Stimulated activated CD4-positive, alpha-beta T cell treated with anti-CD3 and anti-CD28 coated beads, Interleukin-12 subunit alpha, Interleukin-12 subunit beta, amount 100 ng/mL, for 4 hours (primary cell): ENCODE data around the gene CSRNP3.

Experiments
- DNase-seq: peaks from one replicate; pipeline ENCODE4 v3.0.0-alpha.2; 2020

Gene CSRNP3

DNA sequence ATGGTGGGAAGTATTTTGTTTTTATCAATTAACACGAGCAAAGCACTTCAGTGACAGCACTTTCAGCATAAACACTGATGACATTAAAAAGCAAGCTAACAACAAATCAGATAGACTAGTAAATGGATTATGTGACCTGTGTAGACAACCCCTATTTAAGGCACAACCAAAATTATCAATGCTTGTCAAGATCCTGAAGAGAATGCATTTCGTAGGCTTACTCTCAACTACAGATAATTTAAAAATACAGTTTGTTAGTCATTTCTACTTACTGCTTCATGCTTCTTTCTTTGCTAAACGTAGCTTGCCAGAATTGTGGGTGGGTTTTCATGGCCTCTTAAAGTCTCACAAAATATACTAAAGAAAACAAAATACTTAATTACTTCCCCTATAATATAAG lies 3.4 kb downstream of the CSRNP3 start:
- no peak for DNase-seq

DNA sequence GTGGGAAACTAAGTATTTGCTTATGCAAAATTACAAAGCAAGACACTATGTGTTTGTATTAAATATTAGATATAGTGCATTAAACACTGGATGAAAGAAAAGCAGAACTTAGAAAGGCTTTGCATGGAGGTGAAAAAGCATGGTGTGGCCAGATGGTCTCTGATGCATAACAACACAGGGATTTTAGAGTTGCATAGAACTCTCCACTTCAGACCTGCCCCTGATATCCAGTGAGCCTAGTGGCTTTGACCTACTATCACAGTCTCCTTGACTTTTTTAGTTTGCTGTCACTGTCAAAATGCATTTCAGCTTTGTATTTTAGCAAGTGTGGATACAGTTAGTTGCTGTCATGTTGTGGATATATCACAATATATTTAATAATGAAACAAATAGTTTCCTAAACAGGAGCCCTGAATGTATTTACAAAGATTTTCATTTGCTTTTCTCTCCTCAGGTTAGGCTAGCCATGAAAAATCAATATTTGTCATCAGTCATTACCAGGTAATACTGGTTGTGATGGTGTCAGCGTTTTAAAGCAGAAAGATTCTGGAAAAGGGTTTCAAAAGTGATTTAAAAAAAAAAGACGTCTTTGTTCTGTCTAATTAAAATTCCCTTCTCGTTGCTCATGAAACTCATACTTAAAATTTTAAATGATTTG lies 5.2 kb downstream of the CSRNP3 start:
- no peak for DNase-seq

DNA sequence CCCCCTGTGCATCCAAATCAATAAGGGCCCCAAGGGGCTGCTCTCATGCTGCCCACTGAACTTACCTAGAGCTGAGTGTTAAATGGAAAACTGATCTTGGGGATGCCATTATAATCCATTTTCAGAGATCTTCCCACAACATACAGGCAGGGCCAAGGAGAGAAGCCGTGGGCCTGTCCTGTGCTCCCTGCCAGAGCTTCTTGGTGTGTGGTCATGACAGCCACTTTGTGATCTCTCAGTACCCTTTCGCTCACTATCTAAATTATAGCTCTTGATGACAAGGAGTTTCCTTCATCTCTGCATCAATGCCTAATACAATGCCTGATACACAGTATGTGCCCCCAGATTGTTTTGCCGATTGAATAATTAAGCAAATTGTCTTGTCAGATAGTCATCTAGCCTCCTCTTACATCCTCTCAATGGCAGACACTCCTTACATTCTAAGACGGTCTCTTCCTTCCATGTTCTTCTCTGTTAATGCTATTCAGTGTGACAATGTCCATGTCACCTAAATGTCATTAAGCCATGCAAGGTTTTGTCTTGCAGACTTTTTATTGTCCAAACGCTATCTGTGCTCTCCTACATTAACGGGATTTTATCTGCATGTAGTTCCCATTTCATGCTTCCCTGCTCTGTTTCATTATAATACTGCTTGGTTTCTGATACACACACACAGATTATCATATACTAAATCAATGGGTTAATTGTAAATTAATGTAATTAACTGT lies 5.9 kb downstream of the CSRNP3 start:
- DNase-seq, result no peak

DNA sequence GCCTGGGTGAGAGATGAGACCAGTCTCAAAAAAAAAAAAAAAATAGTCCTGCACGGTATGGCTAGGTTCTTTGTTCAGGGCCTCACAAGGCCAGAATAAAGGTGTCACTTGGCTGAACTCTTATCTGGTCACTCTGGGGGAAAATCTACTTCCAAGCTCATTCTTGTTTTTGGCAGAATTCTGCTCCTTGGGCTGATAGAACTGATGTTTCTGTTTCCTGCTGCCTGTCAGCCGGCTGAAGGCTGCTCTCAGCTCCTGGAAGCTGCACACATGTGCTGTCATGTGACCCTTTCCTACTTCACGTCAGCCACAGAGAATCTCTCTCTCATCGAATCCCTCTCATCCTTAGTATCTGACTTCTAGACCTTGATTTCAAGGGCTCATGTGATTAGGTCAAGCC lies 10.4 kb downstream of the CSRNP3 start:
- DNase-seq, result no peak

DNA sequence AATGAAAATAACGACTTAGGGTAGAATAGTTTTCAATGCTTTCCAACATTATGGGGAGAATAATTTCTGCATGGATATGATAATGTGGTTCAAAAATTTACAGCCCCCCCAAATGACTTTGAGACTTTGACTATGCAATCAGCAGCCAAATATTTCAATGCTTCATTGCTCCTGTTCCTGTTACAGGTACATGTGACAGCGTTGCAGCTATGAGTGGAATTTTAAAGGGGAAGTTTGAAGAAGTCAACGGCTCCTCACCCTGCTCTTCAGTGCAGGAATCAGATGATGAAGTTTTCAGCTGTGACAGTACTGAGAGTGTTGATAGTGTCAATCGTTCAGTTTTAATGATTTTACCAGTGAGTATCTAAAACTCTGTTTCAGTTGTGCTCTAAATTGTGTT lies 25.1 kb downstream of the CSRNP3 start:
- no peak for DNase-seq

DNA sequence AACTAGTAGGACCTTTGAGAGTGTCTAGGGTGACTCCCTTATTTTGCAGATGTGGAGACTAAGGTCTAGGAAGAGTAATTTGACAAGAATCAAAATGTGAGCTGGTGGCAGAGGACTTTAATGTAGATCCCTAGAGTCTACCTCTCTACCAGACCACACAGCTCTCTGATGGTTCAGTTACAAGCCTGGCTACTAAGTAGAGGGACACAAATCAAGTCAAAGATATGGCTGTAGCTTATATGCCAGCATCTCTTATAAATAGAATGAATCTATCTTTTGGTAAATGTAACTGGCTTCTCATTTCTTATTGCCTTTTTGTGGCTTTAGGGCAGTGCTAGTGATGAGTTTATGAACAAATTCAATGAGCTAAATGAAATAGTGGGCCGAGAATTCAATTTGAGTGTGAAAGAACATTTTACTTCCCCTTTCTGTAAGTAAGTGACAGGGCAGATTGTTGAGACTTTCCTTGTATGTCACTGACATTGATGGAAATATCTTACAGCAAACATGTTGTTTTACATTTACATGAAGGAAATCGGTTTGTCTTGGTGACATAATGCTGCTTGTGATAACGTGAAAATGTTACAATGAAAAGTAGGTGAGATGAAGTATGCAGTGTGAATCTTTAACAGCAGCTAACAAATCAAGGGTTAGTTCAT lies 28.3 kb downstream of the CSRNP3 start:
- no peak for DNase-seq

DNA sequence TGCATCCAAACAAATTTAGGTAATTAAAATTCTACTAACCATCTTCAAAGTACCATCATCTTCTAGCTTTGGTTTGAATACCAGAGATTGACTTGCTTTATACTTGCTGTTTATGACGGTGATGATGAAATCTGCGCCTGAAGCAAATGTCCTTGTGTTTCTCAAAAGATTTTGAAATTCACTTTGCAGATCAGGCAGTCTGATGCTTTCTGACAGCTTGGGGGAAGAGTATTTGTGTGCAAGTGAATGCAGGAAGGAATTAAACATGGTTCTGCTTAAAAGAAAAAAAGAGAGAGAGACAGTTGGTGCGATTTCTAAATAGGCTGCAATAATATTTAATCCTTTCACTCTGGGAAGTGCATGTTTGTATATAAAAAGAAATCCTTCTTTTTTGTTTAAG lies 29.6 kb downstream of the CSRNP3 start:
- no peak for DNase-seq

DNA sequence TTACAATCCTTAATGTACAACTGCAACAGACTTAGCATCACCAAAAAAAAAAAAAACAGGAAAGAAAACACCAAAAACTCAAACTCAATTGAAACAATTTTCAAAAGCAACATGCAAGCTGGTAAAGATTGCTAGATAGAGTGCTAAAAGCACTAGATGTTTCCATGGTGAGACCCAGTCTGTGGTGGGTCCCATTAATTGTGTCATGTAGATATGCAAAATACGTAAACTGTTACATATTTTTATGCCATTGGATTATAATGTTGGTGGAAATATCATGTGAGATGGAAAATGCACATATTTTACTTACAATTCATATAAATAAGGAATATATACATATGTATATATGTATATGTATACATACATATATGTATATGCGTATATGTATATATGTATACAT lies 30.5 kb downstream of the CSRNP3 start:
- DNase-seq, result no peak

DNA sequence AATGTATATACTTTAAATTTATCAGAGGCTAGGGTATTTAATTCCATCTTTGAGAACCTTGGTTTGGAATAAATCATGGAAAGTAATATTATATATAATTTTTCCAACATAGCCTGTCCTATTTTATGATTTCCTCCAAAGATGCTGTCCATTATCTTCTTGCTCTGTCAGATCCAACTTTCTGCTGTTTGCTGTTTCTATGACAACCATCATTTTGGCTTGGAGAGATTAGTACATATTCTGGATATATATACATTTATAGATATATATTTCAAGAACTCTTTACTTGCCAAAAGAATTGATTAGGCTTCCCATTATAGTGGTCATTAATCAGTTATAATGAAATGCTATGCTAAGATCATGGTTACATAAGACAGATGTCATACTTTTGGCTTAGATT lies 31.3 kb downstream of the CSRNP3 start:
- no peak for DNase-seq

DNA sequence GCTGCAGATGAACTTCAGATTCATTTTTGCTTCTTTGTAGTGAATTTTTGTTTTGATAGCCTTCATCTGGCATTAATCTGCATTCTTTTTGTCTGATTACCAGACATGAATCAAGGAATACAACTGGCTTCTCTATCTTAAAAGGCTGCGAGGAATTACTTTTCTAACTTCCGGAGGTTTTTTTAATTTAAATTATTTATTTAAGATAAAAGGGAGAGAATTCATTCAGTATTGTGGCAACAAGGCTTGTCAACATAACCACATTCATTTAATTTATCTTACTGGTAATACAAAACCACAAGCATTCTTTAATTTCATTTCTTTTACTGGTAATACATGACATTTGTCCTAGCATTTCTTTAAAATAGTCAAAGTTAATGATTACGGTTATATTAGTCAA lies 36.0 kb downstream of the CSRNP3 start:
- DNase-seq, result no peak

DNA sequence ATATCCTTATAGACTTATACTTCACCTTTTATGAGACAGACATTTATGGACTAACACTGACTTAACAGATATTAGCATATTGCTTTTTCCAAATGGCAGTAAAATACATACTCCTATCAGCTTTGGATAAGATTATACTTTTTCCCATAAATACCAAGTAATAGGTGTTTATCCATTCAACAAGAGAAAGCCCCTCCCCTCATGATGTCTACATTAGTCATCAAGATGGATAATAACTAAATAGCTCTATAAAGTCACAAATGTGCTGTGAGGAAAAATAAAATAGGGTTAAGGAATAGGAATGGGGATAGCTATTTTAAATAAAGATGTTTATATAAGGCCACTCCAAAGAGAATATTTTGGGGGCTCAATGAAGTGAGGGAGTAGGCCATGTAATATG lies 39.4 kb downstream of the CSRNP3 start:
- DNase-seq, result no peak

DNA sequence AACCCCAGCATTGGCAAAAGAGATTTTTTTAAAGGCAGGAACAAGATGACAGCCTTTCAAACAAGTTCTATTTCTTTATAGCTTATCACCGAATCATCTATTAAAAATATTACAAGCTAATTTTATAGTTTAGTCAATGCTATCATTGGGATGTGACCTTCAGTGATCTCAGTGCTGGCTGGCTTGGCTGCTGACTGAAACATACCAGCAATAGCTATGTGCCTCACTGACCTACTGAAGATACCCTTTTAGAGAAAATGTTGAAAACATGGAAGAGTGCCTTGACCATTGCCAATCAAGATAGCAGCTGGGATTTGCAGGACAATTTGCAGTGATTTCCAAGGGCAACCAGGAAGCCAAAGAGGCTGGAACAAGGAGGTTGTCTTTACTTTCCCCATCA lies 44.0 kb downstream of the CSRNP3 start:
- DNase-seq, result no peak

DNA sequence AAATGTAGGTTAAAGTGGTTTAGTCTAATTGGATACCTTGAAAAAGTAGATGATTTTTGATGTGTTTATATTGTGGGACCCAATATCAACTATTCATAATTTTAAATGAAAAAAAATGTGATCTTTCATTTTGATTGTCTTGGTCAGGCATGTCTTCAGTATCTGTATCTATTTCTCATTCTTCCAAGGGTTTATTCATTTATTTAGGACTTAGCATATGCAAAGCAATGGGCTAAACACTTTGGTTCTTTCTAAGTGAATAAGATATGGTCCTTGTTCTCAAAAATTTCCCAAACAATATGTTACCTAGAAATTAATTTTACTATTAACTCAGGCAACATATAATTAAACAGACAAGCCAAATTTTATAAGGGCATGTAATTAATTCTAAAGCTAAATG lies 49.1 kb downstream of the CSRNP3 start:
- no peak for DNase-seq

DNA sequence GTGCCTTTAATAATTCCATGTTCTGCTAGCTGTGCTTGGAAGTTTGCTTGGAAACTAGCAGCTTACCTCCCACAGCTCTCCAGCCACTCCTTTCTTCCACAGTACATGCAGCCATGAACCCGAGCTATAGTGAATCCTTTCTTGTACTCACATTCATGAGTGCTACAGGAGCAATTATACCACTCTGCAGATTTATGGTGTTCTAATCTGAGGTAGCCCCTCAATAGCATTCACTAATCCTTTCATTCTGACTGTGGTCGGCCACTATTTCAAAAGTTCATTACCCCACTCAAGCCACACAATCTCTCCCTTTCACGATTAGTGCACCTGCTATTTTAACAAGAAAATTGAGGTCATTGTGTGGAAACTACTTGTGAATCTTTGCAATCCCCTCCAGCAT lies 53.2 kb downstream of the CSRNP3 start:
- no peak for DNase-seq

DNA sequence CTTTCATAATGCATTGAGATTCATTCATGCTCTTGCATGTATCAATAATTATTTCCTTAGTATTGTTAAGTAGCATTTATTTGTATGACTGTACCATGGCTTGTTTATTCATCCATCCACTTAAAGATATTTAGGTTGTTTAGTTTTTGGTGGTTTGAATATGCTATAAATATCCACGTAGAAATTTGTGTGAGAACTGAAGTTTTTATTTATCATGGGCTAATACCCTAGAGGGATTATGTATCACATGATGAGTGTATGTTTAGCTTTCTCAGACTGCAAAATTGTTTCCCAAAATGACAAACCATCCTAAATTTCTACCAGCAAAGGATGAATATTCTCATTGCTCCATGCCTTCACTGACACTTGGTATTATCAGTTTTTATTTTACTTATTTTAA lies 55.2 kb downstream of the CSRNP3 start:
- no peak for DNase-seq

DNA sequence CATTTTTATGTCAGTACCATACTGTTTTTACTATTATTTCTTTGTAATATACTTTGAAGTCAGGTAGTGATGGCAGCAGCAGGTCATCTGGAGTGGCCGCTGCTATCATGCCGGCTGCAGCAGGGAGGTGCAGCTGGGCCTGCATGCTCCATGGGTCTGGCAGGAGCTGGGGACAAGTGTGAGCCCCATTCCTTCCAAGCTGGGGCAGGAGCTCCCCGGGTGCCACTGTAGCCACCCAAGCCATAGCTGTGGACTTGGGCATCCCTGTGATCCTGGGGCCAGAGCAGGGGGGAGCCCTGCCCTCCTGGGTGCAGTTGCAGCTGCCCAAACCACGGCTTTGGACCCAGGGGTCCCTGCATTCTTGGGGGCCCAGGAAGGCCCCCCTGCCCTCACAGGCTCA lies 59.2 kb downstream of the CSRNP3 start:
- no peak for DNase-seq

DNA sequence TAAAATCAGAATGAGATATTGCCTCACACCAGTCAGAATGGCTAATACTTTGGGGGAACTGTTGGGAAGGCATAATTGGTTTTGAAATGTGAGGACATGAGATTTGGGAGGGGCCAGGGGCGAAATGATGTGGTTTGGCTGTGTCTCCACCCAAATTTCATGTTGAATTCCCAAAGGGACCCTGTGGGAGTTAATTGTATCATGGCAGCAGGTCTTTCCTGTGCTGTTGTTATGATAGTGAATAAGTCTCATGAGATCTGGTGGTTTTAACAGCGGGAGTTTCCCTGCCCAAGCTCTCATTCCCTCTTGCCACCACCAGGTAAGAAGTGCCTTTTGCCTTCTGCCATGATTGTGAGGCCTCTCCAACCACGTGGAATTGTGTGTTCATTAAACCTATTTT lies 59.6 kb downstream of the CSRNP3 start:
- DNase-seq, result no peak

DNA sequence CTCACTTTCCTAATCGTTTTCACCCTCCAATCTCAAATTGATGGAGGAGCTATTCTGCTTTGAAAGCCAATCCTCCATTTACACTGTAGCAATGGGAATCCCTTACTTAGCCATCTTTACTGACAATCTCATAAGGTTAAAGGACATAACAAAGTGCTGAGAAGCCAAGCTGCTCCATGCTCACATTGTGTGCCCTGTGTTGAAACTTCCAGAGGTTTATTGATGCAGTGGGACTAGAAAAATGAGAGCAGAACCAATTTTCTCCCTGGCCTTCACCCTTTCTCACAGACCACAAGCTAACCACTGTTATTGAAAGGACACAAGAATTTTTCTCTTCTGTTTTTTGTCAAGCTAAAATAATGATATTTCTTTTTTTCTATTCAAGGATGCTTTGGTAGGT lies 63.8 kb downstream of the CSRNP3 start:
- DNase-seq, result no peak

DNA sequence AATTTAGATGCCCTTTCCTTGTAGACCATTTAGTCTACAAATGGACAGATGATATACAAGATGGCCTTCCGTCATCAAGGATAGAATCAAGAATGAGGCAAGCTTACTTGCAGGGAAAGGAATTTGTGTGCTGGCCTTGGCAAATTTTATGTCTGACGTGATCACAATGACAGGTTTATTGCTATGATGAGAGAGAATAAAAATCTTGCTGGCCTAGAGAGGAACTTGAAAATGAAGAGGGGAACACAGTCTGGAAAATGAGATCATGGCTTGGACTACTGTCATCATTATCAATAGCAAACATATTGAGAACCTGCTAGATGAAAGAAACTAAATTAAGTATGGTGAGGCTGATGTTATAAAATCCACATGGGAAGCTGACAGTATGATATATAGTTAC lies 66.0 kb downstream of the CSRNP3 start:
- DNase-seq, result no peak

DNA sequence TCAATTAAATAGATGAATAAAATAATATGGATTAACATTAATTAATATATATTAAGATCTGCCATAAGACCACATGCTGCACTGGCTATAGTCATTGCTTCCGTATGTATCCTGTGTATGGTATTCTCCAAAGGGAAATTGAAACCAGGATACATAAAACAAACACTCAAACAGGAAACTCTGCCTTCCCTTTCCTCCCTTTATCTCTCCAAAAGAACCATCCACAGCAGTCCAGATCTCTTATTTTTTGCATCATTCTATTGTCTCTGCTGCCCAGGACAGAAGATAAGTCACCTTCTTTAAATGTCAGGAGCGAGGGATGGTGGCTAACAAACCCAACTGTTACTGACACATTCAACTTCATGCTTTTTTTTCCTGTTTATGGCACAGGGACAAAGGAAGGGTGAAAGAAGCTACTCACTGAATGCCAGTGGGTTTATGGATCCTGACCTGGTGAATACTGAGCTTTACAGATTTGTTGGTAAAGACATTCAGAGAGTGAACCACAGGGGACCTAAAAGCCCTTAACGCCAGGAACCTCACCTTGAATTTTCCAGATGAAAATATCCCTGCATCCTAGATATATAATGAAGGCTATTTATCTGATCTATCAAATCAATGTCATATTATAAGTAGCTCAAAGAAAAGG lies 67.5 kb downstream of the CSRNP3 start:
- no peak for DNase-seq

DNA sequence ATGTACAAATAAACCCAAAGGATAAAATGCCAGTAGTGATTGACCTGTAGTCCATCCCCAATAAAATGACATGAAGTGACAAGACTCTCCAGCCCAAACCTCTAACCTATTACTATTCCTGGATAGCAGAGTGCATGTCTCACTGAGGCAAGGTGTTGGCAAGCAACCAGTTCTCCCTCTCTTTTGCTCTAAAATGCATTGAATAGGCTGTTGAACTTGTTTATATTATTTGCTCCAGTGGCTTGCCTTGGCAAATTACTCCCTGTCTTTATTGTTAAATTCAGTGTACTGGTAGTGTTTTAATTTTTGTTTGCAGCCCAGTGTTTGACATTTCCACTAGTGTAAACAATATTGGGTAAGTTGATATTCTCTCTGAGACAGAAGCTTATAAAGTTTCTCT lies 70.5 kb downstream of the CSRNP3 start:
- DNase-seq, result no peak

DNA sequence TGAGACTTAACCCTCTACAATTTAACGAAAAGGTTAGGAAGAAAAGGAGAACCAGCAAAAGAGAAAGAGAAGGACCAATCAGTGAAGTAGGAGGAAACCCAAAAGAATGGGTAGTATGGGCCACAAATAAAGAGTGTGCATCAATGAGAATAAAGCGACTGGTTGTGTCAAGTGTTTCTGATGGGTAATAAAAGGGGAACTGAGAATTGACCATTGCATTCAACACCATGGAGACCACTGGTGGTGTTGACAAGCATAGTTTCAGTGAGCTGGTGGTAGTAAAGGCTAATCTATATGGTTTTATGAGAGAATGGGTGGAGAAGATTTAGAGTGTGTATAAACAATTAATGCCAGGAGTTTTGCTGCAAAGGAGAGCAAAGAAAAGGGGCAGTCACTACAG lies 75.4 kb downstream of the CSRNP3 start:
- DNase-seq, result no peak

DNA sequence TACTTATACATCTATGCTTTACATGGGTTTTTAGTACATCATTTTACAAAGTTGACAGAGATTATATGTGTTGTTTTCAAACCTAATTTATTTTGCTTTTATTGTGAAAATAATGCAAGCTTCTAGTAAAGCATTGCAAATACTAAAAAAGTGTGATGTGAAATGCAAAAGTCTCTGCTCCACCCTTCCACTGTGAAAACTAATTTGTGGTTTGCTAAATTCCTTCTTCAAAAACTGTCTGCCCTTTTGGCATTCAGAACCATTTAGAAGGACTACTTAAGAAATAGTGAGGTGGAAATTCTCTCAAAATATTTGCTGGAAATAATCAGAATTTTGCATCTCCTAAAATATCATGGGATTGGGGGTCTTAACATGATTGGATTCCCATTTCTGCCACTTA lies 78.4 kb downstream of the CSRNP3 start:
- DNase-seq, result no peak

DNA sequence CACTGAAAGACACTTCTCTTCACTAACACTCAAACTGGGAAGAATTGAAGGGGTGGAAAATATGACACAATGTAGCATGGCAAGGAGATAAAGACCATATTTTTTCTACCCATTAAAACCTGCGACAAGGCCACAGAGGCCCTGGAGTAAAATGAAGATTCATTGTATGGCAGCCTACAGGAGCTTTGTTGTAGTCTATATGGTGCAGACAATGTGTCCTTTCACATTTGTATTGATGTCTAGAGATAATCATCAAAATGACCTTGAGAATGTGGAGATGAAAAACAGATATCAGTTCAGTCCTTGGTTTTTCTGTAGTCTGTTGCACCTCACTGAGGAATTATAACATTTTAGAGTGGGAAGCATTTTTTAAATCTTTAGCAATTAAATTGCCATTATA lies 80.1 kb downstream of the CSRNP3 start:
- DNase-seq, result no peak
